Pulmonary artery endothelial cell (primary cell): Measurements from ENCODE around the gene ALDH4A1. TPM values are rescaled to one million over a fixed set of nuclear protein-coding genes. Genes with fewer than 3 reads are reported as not detected.

Experiments used
- DNase-seq: peaks from one replicate; pipeline ENCODE4 v3.0.0-alpha.2; 2011; ENCODE audit warnings: low read depth, low spot score
- total RNA-seq: library from RNA; depleted of rRNA; stranded (reverse); fragments of >200 nt; gene quantifications from 2 replicates; pipeline ENCODE4 v1.2.3, GENCODE V29; 2014

The ALDH4A1 gene, protein sequence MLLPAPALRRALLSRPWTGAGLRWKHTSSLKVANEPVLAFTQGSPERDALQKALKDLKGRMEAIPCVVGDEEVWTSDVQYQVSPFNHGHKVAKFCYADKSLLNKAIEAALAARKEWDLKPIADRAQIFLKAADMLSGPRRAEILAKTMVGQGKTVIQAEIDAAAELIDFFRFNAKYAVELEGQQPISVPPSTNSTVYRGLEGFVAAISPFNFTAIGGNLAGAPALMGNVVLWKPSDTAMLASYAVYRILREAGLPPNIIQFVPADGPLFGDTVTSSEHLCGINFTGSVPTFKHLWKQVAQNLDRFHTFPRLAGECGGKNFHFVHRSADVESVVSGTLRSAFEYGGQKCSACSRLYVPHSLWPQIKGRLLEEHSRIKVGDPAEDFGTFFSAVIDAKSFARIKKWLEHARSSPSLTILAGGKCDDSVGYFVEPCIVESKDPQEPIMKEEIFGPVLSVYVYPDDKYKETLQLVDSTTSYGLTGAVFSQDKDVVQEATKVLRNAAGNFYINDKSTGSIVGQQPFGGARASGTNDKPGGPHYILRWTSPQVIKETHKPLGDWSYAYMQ
- total RNA-seq, result 11.8 and 16.9 TPM in 2 replicates

DNA sequence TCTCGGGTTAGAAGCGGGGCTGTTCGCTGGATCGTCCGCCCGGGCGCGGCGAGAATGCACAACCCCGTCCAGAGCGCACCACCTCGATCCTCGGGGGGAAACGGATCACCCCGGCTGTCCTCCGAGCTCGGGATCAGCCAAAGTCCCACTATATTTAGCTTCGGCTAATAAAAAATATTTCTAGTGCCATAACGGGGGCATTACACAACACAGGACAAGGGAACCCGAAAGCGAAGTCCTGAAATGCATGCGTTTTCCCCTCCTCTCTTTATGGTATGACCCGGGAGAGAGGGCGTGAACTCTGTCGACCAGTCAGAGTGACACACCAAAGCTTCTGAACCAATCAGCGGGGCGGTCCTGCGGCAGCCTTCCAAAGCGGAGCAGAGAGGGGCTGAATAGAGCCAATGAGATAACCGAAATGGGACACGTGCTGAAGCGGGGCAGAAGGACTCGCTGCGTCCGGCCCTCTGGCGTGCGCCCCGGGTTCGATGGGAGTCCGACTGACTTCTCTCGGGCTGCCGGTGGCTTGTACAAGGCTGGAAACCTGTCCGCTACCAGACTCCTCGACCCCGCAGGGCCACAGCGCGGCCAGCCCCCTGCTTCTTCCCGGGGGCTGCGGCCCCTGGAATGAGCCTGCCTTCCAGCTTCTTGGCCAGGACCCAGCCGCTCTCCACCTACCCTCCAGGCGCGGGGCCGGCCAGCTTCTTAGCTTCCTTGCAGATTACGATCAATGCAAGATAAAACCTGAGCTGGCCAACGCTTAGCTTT, at the start of gene ALDH4A1:
Gene ALDH4A1, minus strand, starts transcription at position 33 of the 768 bp plus-strand sequence. Its CDS starts 32 bp downstream, at position 1.
- DNase-seq, result peak; percentile 92

DNA sequence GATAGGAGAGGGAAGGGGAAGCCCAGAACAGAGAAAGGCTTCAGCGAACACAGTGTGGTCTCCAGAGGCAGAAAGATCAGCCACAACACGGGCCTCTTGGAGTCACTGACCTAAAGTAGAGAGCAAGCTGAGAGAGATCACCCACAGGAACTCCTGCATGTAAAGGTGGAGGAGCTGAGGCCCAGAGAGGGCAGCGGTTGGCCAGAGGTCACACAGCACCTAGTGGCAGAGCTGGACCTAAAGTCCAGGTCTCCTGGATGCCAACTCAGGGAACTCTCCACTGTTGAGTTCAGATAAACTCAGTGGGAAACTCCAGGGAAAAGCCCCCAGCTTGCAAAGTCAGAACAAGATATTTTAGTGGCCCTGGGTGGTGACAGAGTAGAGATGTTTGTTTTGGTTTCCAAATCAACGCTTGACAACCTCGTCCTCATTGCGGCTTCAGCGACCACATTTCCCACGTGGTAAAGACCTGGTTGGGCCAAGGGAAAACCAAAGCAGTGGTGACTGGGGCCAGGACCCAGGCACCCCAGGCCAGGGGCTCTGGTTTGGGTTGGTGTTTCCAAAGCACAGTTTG, 49.5 kb upstream of the ALDH4A1 start:
- DNase-seq, result no peak

DNA sequence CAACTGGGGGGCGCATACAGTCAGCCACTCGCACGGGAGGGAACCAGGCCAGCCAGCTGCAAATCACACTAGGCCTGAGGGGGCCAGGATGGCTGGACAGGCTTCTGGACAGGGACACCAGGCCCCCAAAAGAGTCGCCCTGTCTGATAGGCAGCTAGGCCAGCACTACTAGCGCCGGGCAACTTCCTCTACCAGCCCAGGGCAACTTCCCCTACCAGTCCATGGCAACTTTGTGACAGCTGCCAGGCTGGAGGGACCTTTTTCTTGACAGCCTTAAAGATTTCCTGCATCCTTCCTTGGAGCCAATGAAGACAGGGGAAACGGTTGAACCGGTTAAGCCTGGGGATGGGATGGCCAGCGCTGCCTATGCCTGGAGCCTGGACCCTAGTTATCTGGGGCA, 49.1 kb upstream of the ALDH4A1 start:
- no peak for DNase-seq

DNA sequence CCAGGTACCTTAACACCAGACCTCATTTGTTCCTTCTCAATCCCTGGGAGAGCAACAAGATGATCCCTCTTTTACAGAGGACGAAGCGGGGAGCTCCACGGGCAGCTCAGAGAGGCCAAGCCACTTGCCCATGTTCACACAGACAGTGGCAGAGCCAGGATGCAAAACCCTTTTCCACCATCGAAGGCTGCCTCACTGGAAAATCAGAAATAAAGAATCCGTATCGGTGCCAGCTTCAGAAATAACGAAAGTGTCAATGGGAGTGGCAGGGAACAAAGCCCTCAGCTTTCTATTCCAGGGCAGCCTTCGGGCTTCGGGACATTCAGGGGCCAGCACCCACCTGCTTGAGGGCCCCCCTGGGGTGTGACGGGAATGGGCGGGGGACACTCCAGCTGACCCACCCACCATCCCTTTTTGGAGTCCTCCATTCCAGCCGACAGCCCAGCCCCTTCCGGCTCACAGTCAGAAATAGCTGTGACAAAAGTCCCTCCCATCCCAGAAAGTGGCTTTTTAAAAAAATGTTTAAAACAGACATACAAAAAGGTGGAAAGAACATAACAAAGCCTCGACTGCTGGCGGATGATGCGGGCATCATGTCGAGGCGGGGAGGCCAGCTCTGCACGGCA, 48.2 kb upstream of the ALDH4A1 start:
- DNase-seq, result no peak

DNA sequence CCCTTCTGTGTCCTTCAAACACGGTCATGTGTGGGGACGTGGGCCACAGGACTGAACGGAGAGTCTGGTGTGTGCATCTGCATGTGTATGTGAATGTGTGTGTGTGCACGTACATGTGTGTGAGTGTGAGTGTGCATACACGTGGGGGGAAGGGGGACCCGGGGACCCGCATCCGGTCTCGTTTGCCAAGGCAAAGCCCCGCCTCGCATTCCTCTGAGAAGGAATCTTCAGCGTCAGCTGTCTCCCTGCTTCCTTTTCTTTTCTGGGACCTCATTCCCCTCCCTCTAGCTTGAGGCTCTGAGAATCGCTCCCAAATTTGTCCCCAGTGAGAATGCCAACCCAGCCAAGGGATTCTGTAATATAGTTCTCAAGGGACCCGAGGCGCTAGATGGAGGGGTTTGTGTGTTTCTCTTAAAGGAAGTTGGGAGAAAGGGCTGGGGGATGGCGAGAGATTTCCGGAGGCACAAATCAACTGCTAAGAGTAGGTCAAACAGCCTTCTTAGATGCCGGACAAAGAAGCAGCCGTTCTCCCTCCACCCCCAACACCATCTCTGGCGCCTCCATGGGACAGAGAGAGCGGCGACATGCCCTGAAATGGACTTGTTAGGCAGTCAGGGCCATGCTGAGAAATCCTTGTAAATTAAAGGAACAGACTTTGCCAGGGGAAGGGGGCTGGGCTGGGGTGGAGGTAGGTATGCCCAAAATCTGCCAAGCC, 47.5 kb upstream of the ALDH4A1 start:
- DNase-seq, result no peak

DNA sequence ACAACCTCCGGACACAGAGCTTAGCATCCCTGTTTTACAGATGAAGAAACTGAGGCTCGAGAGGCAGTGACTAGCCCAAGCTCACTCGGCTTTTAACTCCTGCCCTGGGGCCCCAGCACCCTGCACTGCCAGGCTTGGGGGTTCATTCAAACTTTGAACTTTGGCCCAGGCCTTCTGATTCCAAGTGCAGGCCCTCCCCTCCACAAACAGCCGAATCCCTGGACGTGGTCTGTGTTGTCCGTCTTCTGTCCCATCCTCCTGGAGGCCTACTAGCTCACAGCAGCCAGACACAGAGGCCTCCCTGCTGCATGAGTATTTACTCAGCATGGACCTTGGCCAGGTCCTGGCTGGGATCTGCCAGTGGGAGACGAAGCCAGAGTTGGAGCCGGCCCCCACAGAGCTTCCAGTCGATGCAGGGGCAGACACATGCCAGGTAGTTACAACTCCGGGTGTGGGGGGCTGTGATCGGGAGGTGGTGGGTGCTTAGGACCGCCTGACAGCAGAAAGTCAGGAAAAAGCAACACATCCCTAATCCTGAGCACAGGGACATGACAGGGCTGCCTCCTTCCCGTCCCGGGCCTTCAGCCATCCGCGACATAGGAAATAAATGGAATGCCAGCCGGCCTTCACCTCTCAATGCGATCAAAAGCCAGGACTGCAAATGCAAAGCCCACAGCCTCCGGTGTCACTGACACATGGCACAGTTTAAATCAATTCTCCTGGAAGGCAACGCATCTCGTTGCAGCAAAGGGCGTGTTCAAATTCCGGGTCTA, 46.7 kb upstream of the ALDH4A1 start:
- no peak for DNase-seq

DNA sequence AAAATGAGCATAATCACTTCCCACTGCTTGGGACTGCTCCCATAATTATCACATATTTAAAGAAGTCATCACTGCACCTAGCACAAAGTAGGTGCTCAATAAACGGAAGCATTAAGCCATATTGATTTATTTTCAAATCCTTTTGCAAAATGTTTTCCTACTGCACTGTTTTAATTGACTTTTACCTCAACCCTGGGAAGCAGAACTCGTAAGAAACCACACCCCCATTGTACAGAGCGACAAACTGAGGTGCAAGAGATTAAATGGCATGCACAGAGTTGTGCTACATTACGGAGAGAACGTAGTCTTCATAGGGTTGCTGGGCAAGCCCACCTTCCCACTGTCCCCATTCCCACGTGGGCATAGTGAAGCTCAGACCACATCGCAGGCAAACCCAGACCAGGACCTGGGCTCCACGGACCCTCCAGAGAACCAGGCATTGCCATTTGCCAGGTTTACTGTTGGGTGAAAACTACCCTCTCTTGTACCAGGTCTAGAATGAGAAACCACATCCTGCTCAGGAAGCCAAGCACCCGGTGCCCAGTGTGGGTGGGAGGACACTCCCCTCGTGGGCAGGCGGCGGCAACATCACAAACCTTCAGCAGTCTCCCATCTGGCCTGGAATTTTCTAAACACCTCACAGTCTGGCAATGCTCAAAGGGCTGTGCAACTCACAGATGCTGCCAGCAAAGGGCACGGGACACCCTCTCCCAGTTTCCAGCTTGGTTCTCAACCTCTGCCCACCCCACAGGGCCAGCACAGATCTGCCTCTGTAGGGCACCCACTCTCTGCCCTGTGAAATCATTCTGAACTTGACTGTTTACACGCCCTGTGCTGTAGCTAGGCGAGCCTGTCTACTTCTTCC, 45.9 kb upstream of the ALDH4A1 start:
- DNase-seq, result no peak

DNA sequence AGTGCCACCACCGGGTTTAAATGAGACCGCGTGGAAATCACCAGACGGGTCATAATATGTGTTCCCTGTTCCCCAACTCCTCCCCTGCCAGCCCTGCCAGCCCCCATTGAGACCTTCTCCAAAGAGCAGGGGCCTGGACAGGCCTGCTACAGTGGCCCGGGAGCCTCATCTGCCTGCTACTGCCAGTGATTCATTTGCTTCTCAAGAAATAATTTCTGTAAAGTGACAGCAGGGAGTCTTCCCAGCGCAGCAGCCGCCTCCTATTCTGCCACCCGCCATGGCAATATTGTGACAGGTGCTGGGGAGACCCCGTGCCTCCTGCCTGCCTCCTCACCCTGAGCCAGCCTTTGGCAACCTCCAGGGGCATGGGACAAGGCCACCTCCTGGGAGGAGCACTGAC, 45.2 kb upstream of the ALDH4A1 start:
- DNase-seq, result no peak

DNA sequence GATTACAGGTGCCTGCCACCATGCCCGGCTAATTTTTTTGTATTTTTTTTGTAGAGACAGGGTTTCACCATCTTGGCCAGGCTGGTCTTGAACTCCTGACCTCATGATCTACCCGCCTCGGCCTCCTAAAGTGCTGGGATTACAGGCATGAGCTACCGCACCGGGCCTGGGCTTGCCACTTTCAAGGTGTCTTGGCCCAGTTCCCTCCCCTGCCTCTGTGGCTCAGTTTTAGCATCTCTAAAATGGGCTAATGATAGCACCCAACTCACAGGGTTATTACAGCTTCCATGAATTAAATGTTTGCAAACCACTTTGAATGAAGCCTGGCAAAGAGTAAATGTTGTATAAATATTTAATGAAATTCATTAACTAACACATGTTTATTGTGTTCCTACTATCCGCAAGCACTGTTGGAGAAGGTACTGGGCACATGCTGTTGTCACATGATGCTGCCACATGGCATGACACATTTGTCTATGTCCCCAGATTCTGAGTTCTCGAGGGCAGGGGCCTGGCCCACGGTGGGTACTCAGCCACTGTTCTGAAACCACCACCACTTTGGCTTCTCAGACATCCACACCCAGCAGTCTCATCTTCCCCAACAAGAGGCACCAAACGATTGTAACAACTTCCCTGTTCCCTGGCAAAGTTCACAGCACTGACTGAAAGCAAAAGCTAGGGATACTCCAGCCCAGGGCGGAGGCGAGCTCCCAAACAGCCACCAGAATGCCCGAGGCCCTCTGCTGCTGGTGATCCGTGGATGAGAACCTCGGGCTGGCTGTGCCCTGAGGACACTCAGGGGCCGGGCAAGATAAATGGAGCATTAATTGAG, 44.4 kb upstream of the ALDH4A1 start:
- DNase-seq, result no peak

DNA sequence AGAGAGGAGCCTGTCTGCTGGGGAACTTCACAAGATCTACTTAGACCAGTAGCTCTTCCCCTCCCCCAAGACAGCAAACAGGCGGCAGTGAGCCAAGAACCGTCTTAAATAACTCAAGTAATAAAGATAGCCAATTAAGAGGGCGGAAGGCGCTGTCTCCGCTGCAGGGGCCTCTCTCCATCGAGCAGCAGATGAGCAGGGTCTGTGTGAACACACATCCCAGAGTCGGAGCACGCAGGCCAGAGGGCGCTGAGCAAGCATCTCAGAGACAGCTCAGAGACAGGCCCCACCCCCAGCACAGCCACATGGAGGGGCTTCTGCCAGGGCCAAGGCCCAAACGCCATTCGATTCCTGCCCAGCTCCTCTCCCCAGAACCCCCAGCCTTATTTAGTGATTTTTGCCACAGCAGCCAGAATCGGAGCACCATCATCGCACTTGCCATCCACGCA, 43.1 kb upstream of the ALDH4A1 start:
- DNase-seq, result no peak

DNA sequence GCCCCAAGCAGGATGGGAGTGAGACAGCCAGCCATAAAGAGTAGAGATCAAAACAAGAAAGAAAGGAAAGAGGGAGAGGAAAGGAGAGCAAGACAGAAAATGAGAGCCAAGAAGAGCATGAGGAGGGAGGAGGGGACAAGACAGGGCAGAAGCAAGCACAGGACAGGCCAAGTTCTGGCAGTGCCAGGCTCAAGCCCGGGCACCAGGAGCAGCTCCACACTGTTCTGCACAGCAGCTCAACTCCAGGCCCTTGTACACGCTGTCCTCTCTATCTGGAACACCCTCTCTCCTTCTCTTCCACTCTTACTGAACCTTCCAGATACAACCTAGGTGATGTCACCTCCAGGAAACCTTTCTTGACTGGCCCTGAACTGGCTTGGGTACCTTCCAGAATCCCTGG, 42.5 kb upstream of the ALDH4A1 start:
- no peak for DNase-seq

DNA sequence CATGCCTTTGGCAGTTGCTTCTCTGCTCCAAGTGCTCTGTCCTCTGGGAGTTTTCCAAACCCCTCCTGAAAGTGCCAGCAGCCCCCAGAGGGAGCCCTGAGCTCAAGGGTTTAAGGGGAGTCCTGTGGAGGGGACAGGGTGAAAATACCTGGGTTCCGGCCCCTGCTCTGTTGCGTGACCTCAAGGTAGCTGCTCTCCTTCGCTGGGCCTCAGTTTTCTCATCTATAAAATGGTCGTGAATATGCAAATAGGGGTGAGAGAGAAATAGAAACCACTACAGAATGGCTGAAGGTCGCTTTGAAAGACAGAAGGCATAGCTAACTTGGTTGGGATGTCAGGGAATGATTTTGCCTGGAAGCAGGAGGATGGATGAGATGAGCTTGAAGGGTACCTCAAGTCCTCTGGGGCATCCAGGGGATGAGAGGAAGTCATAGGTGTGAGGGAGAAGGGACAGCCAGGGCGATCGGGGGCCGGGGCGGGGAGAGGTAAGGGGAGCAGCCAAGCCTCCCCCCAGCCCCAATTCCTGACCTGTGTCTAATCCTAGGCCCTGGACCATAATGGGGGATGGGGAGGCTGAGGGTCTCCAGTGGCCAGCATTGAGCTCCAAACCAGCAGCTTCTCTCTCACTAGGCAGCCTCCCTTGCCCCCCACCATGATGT, 41.7 kb upstream of the ALDH4A1 start:
- no peak for DNase-seq

DNA sequence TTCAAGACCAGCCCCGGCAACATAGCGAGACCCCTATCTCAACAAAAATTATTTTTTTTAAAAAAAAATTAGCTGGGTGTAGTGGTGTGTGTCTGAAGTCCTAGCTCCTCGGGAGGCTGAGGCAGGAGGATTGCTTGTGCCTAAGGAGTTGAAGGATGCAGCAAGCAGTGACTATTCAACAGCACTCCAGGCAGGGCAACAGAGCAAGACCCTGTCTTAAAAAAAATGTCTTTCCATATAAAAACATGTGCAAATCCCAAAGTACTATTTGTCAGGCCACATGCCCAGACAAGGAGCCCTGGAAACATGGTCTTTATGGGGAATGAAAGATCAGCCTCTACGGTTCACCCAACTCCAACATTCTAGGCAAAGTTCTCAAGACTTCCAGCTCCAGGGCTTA, 40.8 kb upstream of the ALDH4A1 start:
- DNase-seq, result no peak

DNA sequence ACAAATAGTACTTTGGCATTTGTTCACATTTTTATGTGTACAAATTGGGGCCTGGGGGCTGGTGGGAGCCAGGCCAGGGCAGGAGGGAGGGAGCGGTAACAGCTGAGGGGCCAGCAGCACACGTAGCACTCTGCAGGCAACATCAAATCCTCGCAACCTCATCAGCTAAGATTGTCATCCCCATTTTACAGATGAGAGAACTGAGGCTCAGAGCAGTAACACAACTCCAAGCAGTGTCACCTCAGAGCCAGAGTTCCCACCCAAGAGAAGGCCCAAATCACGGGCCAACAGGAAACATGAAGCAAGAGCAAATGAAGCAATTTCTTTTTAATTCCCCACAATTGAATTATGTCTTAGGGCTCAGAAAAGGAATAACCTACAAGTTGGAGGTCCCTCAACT, 40.0 kb upstream of the ALDH4A1 start:
- DNase-seq, result no peak

DNA sequence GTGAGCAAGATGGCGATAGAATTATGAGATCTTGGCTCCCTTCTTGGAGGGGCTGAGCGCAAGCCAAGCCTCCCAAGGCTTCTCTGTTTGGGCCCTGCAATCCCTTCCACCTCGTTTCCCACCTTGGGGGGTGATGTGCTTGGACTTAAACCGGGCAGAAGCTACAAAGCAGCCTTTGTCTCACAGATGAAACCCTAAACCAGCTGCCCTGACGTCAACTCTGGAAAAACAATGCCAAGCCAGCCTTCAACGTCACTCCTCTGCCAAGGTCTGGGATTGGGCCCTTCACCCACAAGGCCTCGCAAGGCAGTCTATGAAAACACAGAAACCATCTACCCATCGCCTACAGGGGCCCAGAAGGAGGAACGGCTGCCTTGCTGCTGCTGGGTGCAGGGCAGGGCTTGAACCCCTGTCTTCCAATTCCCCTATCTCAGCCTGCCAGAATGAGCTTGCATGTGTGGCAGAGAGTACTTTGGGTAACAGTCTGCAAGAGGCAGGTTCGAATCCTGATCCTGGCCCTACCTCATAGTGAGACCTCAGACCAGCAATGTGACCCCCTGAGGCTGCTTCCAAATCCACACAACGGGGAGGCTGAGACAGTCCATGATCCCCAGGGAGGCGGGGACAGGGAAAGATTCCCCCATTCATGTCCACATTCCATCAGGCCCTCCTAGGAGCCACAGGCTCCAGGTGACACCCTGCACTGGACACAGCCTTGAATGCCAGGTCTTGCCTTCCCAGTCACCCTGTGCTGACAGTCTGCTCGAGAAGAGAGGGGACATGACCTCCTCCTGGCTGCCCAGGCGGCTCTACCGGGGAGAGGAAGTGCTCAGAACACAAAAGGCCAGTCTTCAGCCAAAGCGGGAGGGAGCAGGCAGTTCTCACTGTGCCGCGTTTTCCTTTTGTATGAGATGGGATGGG, 39.1 kb upstream of the ALDH4A1 start:
- peak; percentile 43 for DNase-seq

DNA sequence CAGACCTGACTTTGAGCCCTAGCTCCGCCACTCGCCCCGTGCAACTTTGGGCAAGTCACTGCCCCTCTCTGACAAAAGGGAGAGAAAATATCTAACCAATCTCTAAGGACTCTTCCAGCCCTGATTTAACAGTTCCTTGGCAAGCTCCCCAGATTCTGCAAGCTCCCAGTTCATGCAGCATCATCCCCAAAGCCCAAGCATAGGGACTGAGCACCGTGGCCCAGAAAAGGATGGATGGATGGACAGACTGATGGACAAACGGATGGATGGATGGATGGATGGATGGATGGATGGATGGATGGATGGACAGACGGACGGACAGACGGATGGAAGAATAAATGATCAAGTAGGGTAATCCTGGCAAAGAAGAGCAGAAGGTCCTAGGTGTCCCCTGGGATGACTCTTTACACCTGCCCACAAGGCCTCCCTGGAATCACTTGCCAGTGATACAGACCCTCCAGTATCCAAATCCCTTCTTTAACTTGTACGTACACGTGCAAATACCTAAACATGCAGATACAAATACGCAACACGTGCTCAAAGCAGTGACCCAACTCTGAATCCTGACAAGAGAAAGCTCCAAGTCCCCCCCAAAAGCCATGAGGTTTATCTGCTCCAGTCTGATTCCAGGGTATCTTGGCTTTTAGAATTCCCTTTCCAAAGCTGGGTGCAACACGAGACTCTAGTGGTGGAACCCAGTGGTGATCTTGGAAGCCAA, 38.1 kb upstream of the ALDH4A1 start:
- DNase-seq, result no peak
